ENCODE measurements around the gene GSS. TPM values are rescaled to one million over a fixed set of nuclear protein-coding genes. Genes with fewer than 3 reads are reported as not detected.

Gene GSS
- total RNA-seq, 1 donor from 2014 or later, result 47.2 TPM

DNA sequence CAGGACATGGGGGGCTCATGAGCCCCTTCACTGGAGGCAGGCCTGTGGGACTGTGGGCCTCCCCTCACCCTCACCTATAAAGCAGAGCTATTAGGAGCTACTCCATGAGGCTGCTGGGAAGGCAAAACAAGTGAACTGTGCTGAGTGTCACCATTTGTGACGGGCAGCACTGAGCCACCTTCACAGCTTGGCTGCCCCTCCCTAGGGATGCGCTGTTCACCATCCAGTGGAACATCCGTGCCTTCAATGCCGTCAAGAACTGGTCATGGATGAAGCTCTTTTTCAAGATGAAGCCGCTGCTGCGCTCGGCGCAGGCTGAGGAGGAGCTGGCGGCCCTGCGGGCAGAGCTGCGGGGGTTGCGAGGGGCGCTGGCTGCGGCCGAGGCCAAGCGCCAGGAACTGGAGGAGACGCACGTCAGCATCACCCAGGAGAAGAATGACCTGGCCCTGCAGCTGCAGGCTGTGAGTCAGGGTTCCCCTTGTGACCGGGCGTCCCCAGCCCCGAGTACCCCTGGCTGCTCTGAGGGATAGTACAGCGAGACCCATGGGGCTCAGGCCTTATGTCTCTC lies 38.4 kb upstream of the GSS start:
- intact Hi-C loops (cut with micrococcal nuclease), result no loop called here

DNA sequence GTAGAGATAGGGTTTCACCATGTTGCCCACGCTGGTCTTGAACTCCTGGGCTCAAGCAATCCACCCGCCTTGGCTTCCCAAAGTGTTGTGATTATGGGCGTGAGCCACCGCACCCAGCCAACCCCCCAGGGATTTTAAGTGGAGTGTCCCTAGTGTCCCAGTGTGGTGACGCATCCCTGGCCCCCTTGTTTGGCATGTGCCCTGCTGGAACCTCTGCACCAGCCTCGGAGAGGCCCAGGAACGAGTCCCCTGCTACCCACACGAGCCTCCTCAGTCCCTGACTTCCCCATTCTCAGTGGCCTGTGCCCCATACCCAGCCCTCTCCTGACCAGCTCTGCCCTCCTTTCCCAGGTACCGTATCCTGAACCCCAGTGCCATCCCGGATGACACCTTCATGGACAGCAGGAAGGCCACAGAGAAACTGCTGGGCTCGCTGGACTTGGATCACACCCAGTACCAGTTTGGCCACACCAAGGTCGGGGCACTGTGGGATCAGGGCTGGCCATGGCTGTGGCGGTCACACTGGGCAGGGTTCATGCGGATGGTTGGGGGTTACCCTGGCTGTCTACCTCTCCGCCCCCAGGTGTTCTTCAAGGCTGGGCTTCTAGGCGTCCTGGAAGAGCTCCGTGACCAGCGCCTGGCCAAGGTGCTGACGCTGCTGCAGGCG lies 37.3 kb upstream of the GSS start:
- intact Hi-C loops (cut with micrococcal nuclease), result no loop called here

DNA sequence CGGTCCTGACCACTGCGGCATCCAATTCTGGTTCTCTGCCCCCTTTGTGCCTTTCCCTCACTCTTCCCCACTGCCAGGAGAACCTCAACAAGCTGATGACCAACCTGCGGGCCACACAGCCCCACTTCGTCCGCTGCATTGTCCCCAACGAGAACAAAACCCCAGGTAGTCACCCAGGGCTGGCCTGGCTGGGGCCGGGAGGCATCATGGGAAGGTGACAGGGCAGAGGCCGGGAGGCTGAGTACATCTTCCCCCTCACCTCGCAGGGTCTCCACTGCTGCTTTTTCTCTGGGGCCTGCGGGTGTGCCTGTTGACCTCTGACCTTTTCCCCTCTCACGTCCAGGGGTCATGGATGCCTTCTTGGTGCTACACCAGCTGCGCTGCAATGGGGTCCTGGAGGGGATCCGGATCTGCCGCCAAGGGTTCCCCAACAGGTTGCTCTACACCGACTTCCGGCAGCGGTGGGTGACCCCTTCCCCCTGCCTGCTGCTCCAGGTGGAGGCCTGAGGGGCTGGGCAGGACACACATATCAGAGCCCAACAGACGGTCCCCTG lies 35.1 kb upstream of the GSS start:
- intact Hi-C loops (cut with micrococcal nuclease), result no loop called here

DNA sequence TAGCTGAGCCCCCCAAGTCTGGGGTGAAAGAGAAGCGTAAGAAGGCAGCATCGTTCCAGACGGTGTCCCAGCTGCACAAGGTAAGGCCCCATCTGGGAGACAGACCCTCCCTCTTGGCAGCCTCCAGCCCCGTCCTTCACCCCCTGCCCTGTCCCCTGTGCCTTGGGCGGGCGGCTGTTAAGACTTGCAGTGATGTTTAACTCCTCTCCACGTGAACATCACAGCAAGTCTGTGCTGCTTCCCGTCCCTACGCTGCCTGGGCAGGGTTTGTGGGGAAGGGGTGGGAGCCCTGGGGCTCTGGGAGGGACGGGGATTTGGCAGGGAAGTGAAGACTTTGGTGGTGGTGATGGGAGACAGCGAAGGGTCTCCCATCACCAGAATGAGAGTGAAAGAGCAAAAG lies 34.6 kb upstream of the GSS start:
- intact Hi-C loops (cut with micrococcal nuclease), result no loop called here

DNA sequence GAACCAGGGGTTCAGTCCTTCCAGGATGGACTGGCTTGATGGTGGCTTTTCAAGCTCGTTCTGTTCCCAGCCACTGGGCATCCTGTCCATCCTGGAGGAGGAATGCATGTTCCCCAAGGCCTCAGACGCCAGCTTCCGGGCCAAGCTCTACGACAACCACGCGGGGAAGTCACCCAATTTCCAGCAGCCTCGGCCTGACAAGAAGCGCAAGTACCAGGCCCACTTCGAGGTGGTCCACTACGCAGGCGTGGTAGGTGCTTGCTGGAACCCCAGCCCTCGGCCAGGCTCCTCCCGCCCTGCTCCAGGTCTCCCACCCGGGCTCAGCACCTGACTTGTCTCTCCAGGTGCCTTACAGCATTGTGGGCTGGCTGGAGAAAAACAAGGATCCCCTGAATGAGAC lies 34.1 kb upstream of the GSS start:
- intact Hi-C loops (cut with micrococcal nuclease), result no loop called here

DNA sequence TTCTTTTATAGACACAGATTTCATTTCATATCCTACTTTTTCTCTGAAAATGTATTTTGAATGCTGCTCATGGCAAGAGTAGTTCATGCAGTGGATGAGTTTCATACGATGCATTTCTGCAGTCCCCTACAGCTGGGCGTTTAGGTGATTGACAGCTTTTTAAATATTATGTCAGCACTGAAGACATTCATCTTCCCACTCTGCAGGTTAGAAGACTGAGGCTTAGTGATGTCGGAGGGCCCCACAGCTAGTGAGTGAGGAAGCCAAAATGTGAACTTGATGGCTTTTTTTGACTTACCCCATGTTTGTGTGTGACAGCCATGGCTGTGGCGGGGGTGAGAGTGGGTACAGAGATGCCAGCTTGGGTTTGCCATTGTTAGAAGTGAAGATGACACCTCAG lies 33.5 kb upstream of the GSS start:
- intact Hi-C loops (cut with micrococcal nuclease), result no loop called here

DNA sequence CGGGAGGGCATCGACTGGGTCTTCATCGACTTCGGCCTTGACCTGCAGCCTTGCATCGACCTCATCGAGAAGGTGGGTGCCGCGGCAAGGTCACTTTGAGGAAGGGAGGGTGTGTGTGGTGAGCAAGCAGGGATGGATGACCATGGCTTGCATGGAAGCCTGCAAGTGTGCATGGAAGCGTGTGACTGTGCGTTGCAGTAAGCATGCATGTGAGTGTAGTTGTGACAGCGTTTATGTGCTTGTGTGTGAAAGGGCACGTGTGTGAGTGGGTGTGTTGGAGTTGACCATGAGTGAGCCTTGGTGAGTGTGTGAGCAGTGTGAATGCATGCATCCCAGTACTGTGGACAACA lies 32.6 kb upstream of the GSS start:
- intact Hi-C loops (cut with micrococcal nuclease), result no loop called here

DNA sequence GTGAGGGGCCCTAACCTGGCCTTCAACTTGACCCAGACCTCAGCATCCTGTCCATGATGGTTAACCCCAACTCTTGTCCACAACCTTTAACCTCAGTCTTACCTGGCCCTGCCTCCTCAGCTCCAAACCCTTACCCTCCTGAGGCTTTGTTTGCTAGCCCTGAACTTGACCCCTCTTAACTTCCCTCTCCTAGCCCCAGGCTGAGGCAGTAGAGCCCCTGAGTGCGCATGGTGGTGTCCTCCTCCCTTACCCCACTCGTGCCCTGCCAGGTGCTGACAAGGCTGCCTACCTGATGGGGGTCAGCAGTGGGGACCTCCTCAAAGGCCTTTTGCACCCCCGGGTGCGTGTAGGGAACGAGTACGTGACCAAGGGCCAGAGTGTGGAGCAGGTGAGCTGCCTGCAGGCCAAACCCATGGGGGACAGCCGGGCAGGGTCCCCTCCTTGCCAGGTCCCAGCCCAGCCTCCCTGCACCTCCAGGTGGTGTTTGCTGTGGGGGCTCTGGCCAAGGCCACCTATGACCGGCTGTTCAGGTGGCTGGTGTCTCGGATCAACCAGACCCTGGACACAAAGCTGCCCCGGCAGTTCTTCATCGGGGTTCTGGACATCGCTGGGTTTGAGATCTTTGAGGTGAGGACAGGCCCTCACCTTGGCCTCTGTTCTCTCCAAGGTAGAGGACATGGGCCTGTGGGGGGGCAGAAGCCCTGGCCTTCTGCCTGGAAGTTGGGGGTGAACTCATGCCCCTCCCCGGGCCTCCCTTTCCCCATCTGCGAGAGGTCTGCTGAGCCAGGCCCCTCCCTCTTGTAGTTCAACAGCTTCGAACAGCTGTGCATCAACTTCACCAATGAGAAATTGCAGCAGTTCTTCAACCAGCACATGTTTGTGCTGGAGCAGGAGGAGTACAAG lies 31.9 kb upstream of the GSS start:
- intact Hi-C loops (cut with micrococcal nuclease), result no loop called here

DNA sequence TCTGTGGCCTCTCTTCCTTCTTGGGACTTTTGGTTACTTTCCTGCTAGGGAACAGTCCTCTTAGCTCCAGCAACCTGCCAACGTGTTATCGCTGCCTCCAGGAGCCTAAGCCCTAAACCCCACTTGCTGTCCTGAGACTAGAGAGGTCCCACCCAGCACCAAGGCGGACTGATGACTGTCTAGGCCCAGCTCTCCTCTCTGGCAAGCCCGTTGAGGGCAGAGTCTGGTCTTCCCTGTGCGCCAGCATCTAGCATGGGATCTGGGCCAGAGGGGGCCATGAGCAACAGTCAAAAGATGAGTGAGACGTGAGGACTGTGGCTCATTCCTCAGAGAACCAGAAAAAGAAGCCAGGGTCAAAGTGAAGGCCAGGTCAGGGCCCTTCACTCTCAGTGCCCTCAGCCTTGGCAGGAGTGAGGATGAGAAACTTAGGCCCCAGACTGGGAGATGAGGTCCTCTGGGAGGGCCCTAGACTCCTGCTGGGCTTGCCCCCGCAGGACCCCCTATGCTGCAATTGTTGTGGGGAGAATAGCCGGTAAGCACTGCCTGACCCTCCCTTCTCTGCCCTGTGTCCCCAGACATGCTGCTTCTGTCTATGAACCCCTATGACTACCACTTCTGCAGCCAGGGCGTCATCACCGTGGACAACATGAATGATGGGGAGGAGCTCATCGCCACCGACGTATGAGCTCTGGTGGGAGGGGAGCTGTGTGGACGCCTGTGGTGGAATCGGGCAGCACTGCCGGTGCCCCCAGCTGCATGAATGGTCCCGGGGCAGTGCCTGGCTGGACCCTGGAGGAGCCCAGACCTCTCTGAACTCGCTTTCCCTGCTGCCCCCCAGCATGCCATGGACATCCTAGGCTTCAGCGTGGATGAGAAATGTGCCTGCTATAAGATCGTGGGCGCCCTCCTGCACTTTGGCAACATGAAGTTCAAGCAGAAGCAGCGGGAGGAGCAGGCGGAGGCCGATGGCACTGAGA lies 31.0 kb upstream of the GSS start:
- intact Hi-C loops (cut with micrococcal nuclease), result no loop called here

DNA sequence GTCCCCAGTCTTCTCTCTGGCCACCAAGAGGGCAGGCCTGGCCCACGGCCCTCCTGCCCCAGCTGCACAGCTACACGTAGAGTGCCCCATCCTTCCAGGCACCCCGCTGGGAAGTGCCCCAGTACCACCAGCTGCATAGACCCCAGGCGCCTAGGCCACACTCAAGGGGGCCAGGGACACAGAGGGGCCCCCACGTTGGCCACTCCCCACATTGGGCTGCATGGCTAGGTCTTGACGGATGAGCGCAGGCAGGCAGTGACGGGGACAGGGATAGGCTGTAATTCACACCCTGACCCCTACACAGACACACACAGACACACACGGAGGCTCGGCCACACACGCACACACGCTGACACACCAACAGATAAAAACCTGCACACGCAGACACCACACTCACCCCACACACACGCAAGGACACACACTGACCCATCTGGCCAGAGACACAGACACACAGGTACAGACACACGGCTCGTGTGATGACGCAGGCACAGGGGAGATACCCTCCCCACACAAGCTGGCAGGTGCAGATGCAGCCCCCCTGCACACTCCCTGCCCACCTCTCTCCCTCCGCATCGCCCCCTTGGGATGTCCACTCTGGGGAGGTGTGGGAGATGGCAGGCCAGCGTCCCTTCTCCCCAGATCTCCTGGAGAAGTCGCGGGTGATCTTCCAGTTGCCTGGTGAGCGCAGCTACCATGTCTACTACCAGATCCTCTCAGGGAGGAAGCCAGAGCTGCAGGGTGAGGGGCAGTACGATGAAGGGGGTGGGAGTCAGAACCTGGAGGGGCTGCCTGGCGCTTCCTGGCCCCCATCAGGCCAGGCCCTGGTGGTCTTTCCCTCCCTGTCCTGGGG lies 30.1 kb upstream of the GSS start:
- intact Hi-C loops (cut with micrococcal nuclease), result no loop called here

DNA sequence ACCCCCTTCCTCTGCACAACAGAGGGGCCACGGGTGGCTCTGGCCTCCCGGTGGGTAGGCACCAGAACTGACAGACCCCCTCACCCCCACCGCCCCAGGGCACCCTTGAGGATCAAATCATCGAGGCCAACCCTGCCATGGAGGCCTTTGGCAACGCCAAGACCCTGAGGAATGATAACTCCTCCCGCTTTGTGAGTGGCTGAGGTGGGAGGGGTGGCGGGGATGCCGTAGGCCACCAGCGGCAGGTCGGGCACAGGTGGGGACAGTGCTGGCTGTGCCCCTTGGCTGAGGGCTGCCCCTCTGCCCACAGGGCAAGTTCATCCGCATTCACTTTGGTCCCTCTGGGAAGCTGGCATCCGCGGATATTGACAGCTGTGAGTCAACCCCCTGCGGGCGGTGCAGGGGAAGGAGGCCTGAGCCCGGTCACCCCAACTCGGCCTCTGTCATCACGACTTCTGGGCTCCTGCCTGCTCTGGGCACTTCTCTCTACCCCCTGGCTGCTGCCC lies 29.2 kb upstream of the GSS start:
- intact Hi-C loops (cut with micrococcal nuclease), result no loop called here

DNA sequence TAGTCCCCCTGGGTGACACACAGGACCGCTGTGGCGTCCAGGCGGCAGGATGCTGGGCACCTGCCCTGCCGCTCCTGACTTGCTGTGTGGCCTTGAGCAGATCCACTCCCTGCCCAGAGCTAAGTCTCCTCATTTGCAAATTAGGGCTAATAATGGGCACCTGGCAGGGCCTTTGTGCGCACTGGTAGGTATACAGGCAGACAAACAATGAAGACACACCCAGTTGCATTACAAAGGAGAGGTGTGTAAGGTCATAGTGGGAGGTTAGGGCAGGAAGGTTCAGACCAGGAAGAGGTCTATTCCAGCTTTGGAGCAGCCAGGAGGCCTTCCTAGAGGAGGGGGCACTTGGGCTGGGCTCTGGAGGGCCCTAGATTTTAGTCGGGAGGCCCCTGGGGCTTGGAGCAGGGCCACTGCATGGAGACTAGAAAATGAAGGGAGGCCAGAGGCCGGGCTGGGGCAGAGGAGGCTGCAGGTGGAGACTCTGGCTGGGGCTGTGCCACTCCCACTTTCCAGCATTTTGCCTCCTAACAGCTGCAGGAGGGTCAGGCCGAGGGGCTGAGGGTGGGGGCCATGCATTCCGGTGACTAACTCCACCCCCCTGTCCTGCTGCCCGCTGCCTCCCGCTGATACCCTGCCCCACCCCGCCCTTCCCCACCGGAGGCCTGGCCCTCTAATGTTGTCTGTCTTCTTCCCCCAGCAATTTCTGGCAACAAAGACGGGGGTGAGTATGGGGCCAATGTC lies 28.6 kb upstream of the GSS start:
- intact Hi-C loops (cut with micrococcal nuclease), result no loop called here

DNA sequence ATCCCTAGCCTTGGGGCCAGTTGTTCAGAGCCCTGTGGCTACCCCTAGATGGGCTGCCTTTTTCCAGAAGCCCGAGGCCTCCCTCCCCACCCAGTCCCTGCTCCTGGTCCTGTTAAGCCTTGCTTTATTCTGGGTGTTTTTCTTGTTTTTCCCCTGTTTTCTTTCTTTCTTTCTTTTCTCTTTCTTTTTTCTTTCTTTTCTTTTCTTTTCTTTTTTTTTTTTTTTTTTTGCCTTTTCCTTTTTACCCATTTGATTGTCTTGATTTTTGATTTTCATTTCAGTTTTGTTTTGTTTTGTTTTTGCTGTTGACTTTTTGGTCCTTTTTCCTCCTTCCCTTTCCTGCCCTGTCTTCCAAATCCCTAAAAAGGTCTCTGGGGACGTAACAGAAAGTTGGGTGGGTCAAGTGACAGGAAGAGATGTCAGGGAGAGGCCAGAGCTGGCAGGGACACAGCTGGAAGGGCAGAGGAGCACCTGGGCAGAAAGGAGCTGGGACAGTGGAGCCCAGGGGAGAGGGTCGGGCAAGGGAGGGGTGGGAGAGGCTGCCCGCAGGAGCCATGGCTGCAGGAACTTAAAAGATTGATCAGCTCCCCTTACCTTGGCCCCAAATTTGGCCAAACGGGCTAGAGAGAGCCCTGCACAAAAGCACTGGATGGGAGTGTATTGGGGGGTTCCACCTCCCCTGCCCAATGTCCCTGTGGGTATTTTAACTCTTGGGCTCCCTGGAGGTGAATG lies 27.6 kb upstream of the GSS start:
- intact Hi-C loops (cut with micrococcal nuclease), result no loop called here

DNA sequence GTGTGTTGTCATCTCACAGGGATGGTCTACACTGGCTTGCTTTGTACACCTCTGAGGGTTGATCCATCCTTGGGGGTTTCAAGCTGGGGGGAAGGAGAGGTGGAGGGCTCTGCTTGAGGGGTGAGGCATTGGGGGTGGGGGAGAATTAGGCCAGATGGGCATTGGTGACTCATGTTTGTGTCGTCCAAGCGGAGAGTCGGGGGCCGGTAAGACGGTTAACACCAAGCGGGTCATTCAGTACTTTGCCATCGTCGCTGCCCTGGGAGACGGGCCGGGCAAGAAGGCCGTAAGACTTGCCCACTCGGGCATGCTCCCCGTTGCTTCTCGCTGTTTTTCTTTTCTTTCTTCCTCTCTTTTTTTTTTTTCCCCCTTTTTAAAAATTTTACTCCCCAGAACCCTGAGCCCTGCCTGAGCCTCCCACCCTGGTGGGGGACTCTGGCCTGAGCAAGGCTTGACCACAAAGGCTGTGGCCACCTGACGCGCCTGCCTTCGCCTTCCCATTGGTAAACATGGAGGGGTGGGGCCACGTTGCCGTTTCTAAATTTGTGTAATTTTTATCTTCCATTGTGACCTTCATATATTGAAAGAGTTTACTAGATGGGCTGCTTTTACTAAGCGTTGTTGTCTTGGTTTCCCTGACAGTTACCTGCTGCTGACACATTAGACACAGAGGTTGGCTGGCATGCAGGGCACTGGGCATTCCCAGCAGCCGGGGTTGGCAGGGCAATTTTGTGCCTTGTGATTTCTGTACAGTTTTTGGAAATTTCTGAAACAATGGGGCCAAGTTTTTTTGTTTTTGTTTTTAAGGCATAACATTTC lies 26.9 kb upstream of the GSS start:
- intact Hi-C loops (cut with micrococcal nuclease), result no loop called here

DNA sequence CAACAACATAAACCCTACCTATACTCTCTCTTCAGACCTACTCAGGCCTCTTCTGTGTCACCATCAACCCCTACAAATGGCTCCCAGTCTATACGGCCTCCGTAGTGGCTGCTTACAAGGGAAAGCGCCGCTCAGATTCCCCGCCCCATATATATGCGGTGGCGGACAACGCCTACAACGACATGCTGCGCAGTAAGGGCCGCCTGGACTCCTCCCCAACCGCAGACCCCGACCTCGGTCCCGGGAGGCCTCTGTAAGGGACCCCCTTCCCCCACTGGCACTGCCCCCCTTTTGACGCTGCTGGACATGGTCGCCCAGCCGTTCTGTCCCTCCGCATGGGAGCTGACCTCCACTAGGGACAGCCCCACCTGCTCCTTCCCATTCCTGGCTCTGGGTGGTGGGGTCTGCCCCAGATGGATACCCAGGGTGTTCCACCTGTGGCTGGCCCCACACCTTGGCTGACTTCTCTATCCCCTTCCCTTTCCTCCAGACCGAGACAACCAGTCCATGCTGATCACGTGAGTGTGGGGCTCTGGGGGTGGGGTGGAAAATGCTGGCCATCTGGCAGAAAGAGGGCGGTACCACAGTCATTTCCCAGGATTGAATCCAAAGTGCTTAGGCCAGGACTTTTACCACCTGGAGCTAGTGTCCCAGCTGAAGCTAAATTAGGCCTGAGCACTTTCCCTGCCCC lies 25.1 kb upstream of the GSS start:
- intact Hi-C loops (cut with micrococcal nuclease), result no loop called here

DNA sequence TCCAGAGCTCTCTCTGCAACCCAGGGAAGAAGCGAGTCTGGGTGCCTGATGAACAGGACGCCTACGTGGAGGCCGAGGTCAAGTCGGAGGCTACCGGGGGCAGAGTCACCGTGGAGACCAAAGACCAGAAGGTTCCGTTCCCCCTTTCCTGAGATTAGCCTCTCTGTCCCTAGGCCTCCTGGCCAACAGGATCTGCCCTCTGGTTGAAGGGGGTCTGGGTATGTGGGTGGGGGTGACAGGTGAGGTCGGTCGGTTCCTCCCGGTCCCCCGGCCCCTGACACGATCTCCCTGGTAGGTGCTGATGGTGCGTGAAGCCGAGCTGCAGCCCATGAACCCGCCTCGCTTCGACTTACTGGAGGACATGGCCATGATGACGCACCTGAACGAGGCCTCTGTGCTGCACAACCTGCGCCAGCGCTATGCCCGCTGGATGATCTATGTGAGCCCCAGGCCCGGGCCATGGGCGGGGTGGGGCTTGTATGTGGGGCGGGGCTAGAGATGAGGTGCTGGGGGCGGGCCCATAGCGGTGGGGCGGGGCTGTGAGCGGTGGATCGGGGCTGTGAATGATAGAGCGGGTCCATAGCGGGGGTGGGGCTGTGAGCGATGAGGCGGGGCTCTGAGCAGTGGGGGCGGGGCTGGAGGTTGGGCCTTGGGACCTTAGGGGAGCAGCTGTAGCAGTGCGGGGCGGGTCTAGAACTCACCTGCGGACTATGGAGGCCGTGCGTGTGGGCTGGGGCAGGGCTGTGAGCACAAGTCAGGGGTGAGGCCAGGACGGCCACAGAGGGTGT lies 24.0 kb upstream of the GSS start:
- intact Hi-C loops (cut with micrococcal nuclease), result no loop called here
